Suppressor macrophage (primary cell): ENCODE results near the gene PTPDC1.
"Not testable (repeated sequence)": the region's sequence is repeated elsewhere in the genome, so short reads cannot be mapped to it uniquely, and the experiment has no call there.

ENCODE experiments used
- DNase-seq, 4 experiments: peaks; one replicate each; pipeline ENCODE4 v3.0.0-alpha.2; 2020 to 2022

The PTPDC1 gene

GRCh38 chr9:94094219-94095145 is 10.2 kb downstream of the PTPDC1 start:
- DNase-seq = not testable (repeated sequence)

GRCh38 chr9:94096819-94097577 is 12.7 kb downstream of the PTPDC1 start:
- DNase-seq = no peak

- no peak for DNase-seq
These were observed 13.6 kb downstream of the PTPDC1 start for GRCh38 chr9:94097788-94098414.

- no peak for DNase-seq
These were observed 16.1 kb downstream of the PTPDC1 start for GRCh38 chr9:94100152-94100879.

- no peak for DNase-seq
These were observed 17.0 kb downstream of the PTPDC1 start for GRCh38 chr9:94101162-94101853.

GRCh38 chr9:94108584-94108983 is 24.3 kb downstream of the PTPDC1 start:
- DNase-seq = peak in 1 of 4 experiments; percentile 4

- DNase-seq = peak in 2 of 4 experiments; percentile 14 to 43
These were observed 26.6 kb downstream of the PTPDC1 start for GRCh38 chr9:94110821-94111252.

GRCh38 chr9:94111446-94111845 is 27.2 kb downstream of the PTPDC1 start:
- DNase-seq = no peak

- DNase-seq = no peak
These were observed 28.6 kb downstream of the PTPDC1 start for GRCh38 chr9:94112716-94113465.

GRCh38 chr9:94120088-94120487 is 35.8 kb downstream of the PTPDC1 start:
- not testable (repeated sequence) for DNase-seq

GRCh38 chr9:94120854-94121376 is 36.7 kb downstream of the PTPDC1 start:
- DNase-seq = no peak

- DNase-seq = no peak
These were observed 42.6 kb downstream of the PTPDC1 start for GRCh38 chr9:94126844-94127243.

GRCh38 chr9:94127806-94128205 is 43.5 kb downstream of the PTPDC1 start:
- DNase-seq = peak in 3 of 4 experiments; percentile 3 to 22 (median 19)

GRCh38 chr9:94128580-94128979 is 44.3 kb downstream of the PTPDC1 start:
- DNase-seq = no peak

GRCh38 chr9:94134629-94135028 is 50.4 kb downstream of the PTPDC1 start:
- DNase-seq = no peak

- no peak for DNase-seq
These were observed 51.0 kb downstream of the PTPDC1 start for GRCh38 chr9:94135222-94135621.

- no peak for DNase-seq
These were observed 55.6 kb downstream of the PTPDC1 start for GRCh38 chr9:94139672-94140417.

- DNase-seq = no peak
These were observed 56.1 kb downstream of the PTPDC1 start for GRCh38 chr9:94140418-94140780.

GRCh38 chr9:94140791-94141790 is 56.8 kb downstream of the PTPDC1 start:
- no peak for DNase-seq
